SKM-1 (cell line): Measurements from ENCODE around the gene GPR146.

Experiments used
- DNase-seq: peaks from one replicate; lab custom pipeline; 2025; ENCODE audit not compliant: unreplicated experiment; lab: John Stamatoyannopoulos, UW

GPR146 gene

GRCh38 chr7:1103789-1104515, 59.6 kb downstream of the GPR146 start:
- DNase-seq = no peak

- DNase-seq = no peak
Measured at GRCh38 chr7:1104516-1105179, 60.3 kb downstream of the GPR146 start.

- DNase-seq = no peak
Measured at GRCh38 chr7:1105189-1105588, 60.8 kb downstream of the GPR146 start.

GRCh38 chr7:1106063-1106792, 61.9 kb downstream of the GPR146 start:
- DNase-seq = no peak

GRCh38 chr7:1106793-1107421, 62.6 kb downstream of the GPR146 start:
- no peak for DNase-seq

GRCh38 chr7:1108264-1108920, 64.0 kb downstream of the GPR146 start:
- no peak for DNase-seq
